HepG2 (cell line): Measurements from ENCODE around the gene FTSJ1. TPM values are rescaled to one million over a fixed set of nuclear protein-coding genes. Genes with fewer than 3 reads are reported as not detected.

Experiments
- GFI1 ChIP-seq: sonication (generic); formaldehyde crosslinking; IDR thresholded peaks from 2 replicates; pipeline ENCODE4 v1.5.0; 2020; ENCODE audit warnings: missing genetic modification reagents, mild to moderate bottlenecking, borderline replicate concordance
- NKX3-1 ChIP-seq: sonication (generic); formaldehyde crosslinking; IDR thresholded peaks from 2 replicates; pipeline ENCODE4 v1.5.0; 2020; ENCODE audit warnings: missing genetic modification reagents
- POGZ ChIP-seq: sonication (generic); formaldehyde crosslinking; IDR thresholded peaks from 2 replicates; pipeline ENCODE4 v1.4.0; 2020; ENCODE audit warnings: mild to moderate bottlenecking, missing genetic modification reagents
- PRMT3 ChIP-seq: sonication (generic); formaldehyde crosslinking; IDR thresholded peaks from 2 replicates; pipeline ENCODE4 v1.8.1; 2022; ENCODE audit warnings: low read depth, mild to moderate bottlenecking, moderate library complexity, missing genetic modification reagents, borderline replicate concordance
- RXRB ChIP-seq: IDR thresholded peaks from 2 replicates; pipeline ENCODE4 v1.6.1; 2016; ENCODE audit warnings: borderline replicate concordance, missing genetic modification reagents, missing compliant biosample characterization
- ZFP37 ChIP-seq: sonication (generic); formaldehyde crosslinking; IDR thresholded peaks from 2 replicates; pipeline ENCODE4 v1.4.0; 2020; ENCODE audit warnings: missing genetic modification reagents, borderline replicate concordance
- ZMYM4 ChIP-seq: sonication (generic); formaldehyde crosslinking; IDR thresholded peaks from 2 replicates; pipeline ENCODE4 v1.8.1; 2023; ENCODE audit warnings: mild to moderate bottlenecking, missing genetic modification reagents
- ZNF773 ChIP-seq: sonication (generic); formaldehyde crosslinking; IDR thresholded peaks from 2 replicates; pipeline ENCODE4 v1.4.0; 2020; ENCODE audit warnings: missing genetic modification reagents, borderline replicate concordance
- polyA plus RNA-seq, 8 experiments: library from polyadenylated mRNA; depleted of rRNA in 3 of 8; stranded (reverse) in 7 of 8; unstranded in 1 of 8; fragments of >200 nt; fragmentation: Illumina TruSeq in 4 of 8; extraction: Trizol in 4 of 8; gene quantifications; 2 replicates each; pipeline versions ENCODE4 v1.2.1 to v1.2.3, GENCODE V29; 2011 to 2016; ENCODE audit warnings: low read depth in 4 of 8, missing spikeins in 1 of 8, mixed read lengths in 1 of 8; ENCODE audit not compliant: insufficient read depth in 1 of 8
- total RNA-seq, 5 experiments: library from RNA; depleted of rRNA; stranded (reverse); fragments of >200 nt; fragmentation: Illumina TruSeq; extraction: Trizol; gene quantifications; 2 replicates each; pipeline ENCODE4 v1.2.3, GENCODE V29; 2016; ENCODE audit warnings: low read depth in 1 of 5
- TF ChIP-seq, protein P1 (sequence below): sonication (generic); formaldehyde crosslinking; IDR thresholded peaks from 2 replicates; pipeline ENCODE4 v1.4.0; 2020; ENCODE audit warnings: missing genetic modification reagents, mild to moderate bottlenecking, borderline replicate concordance
- TF ChIP-seq, protein P2 (sequence below): sonication (generic); formaldehyde crosslinking; IDR thresholded peaks from 2 replicates; pipeline ENCODE4 v1.9.0; 2021; ENCODE audit warnings: missing genetic modification reagents, borderline replicate concordance
- TF ChIP-seq, protein P3 (sequence below): sonication (generic); formaldehyde crosslinking; IDR thresholded peaks from 2 replicates; pipeline ENCODE4 v1.8.1; 2023; ENCODE audit warnings: mild to moderate bottlenecking, inconsistent platforms, moderate library complexity, missing genetic modification reagents, borderline replicate concordance
- TF ChIP-seq, protein P4 (sequence below): sonication (generic); formaldehyde crosslinking; IDR thresholded peaks from 2 replicates; pipeline ENCODE4 v1.4.0; 2020; ENCODE audit warnings: missing genetic modification reagents

The FTSJ1 gene
- total and polyA plus RNA-seq, 2 of the 13 experiments (the other 11 are each of a cell fraction or from before 2014, with no cell fraction given): 30.3 to 37.9 TPM

DNA sequence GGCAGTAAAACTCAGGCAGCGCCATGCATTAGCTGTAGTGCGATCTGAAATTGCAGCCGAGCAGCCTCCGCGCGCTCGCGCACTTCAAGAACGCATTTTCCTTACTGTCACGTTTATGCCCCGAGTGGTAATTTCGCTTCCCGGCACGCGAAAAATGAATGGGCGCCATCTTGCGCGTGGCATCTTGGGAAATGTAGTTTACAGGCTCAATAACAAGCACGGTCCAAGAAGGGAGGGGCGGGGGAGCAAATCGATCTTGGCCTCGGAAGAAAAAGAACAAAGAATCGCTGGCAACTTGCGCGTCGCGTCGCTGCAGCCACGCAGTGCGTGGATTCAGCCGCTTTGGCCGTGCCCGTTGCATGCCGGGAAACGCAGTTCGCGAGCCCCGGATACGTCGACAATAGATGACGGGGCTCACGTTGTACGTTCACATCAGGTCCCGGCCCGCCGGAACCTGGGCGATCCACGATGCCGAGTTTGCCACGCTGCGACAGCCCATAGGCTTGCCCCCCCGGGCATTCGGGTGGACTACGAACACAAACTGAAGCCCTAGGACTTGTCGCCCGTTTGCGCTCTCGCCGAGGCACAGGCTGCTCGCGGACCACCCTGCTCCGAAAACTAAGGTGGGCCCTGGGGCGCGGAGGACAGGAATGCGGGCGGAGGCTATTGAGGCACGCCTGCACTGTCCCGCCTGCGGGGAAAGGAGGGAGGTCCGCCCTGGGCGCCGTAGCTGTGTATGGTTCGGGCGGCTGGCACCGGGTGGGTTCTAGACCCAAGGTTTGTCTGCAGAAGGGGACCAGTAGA is at the start of gene FTSJ1 (continued):
- TF ChIP-seq, protein P1, sequence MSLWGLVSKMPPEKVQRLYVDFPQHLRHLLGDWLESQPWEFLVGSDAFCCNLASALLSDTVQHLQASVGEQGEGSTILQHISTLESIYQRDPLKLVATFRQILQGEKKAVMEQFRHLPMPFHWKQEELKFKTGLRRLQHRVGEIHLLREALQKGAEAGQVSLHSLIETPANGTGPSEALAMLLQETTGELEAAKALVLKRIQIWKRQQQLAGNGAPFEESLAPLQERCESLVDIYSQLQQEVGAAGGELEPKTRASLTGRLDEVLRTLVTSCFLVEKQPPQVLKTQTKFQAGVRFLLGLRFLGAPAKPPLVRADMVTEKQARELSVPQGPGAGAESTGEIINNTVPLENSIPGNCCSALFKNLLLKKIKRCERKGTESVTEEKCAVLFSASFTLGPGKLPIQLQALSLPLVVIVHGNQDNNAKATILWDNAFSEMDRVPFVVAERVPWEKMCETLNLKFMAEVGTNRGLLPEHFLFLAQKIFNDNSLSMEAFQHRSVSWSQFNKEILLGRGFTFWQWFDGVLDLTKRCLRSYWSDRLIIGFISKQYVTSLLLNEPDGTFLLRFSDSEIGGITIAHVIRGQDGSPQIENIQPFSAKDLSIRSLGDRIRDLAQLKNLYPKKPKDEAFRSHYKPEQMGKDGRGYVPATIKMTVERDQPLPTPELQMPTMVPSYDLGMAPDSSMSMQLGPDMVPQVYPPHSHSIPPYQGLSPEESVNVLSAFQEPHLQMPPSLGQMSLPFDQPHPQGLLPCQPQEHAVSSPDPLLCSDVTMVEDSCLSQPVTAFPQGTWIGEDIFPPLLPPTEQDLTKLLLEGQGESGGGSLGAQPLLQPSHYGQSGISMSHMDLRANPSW (CRISPR knock-in tag): no peak
- no peak for TF ChIP-seq GFI1 (CRISPR knock-in tag)
- TF ChIP-seq, protein P2, sequence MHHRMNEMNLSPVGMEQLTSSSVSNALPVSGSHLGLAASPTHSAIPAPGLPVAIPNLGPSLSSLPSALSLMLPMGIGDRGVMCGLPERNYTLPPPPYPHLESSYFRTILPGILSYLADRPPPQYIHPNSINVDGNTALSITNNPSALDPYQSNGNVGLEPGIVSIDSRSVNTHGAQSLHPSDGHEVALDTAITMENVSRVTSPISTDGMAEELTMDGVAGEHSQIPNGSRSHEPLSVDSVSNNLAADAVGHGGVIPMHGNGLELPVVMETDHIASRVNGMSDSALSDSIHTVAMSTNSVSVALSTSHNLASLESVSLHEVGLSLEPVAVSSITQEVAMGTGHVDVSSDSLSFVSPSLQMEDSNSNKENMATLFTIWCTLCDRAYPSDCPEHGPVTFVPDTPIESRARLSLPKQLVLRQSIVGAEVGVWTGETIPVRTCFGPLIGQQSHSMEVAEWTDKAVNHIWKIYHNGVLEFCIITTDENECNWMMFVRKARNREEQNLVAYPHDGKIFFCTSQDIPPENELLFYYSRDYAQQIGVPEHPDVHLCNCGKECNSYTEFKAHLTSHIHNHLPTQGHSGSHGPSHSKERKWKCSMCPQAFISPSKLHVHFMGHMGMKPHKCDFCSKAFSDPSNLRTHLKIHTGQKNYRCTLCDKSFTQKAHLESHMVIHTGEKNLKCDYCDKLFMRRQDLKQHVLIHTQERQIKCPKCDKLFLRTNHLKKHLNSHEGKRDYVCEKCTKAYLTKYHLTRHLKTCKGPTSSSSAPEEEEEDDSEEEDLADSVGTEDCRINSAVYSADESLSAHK (CRISPR knock-in tag): no peak
- TF ChIP-seq PRMT3 (CRISPR knock-in tag): no peak
- 0 out of 2 replicates have a peak, but pooled peaks have one; percentile 22 for TF ChIP-seq ZMYM4 (CRISPR knock-in tag)
- TF ChIP-seq RXRB (CRISPR knock-in tag): no peak
- no peak for TF ChIP-seq ZFP37 (CRISPR knock-in tag)
- TF ChIP-seq ZNF773 (CRISPR knock-in tag): no peak
- TF ChIP-seq, protein P3, sequence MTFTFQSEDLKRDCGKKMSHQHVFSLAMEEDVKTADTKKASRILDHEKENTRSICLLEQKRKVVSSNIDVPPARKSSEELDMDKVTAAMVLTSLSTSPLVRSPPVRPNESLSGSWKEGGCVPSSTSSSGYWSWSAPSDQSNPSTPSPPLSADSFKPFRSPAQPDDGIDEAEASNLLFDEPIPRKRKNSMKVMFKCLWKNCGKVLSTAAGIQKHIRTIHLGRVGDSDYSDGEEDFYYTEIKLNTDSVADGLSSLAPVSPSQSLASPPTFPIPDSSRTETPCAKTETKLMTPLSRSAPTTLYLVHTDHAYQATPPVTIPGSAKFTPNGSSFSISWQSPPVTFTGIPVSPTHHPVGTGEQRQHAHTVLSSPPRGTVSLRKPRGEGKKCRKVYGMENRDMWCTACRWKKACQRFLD (CRISPR knock-in tag): peak; percentile 52; the same call in 1 of the 2 replicates
- TF ChIP-seq NKX3-1 (CRISPR knock-in tag): no peak
- no peak for TF ChIP-seq POGZ (CRISPR knock-in tag)
- TF ChIP-seq, protein P4, sequence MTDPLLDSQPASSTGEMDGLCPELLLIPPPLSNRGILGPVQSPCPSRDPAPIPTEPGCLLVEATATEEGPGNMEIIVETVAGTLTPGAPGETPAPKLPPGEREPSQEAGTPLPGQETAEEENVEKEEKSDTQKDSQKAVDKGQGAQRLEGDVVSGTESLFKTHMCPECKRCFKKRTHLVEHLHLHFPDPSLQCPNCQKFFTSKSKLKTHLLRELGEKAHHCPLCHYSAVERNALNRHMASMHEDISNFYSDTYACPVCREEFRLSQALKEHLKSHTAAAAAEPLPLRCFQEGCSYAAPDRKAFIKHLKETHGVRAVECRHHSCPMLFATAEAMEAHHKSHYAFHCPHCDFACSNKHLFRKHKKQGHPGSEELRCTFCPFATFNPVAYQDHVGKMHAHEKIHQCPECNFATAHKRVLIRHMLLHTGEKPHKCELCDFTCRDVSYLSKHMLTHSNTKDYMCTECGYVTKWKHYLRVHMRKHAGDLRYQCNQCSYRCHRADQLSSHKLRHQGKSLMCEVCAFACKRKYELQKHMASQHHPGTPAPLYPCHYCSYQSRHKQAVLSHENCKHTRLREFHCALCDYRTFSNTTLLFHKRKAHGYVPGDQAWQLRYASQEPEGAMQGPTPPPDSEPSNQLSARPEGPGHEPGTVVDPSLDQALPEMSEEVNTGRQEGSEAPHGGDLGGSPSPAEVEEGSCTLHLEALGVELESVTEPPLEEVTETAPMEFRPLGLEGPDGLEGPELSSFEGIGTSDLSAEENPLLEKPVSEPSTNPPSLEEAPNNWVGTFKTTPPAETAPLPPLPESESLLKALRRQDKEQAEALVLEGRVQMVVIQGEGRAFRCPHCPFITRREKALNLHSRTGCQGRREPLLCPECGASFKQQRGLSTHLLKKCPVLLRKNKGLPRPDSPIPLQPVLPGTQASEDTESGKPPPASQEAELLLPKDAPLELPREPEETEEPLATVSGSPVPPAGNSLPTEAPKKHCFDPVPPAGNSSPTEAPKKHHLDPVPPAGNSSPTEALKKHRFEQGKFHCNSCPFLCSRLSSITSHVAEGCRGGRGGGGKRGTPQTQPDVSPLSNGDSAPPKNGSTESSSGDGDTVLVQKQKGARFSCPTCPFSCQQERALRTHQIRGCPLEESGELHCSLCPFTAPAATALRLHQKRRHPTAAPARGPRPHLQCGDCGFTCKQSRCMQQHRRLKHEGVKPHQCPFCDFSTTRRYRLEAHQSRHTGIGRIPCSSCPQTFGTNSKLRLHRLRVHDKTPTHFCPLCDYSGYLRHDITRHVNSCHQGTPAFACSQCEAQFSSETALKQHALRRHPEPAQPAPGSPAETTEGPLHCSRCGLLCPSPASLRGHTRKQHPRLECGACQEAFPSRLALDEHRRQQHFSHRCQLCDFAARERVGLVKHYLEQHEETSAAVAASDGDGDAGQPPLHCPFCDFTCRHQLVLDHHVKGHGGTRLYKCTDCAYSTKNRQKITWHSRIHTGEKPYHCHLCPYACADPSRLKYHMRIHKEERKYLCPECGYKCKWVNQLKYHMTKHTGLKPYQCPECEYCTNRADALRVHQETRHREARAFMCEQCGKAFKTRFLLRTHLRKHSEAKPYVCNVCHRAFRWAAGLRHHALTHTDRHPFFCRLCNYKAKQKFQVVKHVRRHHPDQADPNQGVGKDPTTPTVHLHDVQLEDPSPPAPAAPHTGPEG (CRISPR knock-in tag): peak; percentile 49; the same call in 1 of the 2 replicates
